ENCODE results near the gene OTUB1.
"Not testable (repeated sequence)": the region's sequence is repeated elsewhere in the genome, so short reads cannot be mapped to it uniquely, and the experiment has no call there.

Gene OTUB1

DNA sequence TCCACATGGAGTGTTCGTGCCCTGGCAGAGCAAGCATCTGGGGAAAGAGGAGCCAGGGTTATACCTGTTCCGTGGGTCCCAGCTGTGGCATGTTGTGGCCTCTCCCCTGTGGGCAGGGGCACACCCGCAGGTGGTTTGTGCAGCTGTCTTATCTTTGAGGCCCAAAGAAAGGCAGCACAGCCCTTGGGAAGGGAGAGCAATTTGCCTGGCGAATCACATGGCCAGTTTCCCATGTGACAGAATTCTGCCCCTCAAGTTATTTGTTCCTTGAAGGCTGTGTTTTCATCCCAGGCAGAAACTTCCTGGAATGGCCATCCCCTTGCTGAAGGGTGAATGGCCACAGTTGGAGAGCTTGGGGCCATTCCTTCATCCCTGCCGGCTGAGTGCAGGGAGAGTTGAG lies 28.2 kb upstream of the OTUB1 start:
- ChIA-PET POLR2A (no interaction called here), CTCF (interaction anchor here (1.0 to 7.1 kb wide), 4 partner anchors 8 to 220 kb away, joined by 3 to 46 read pairs (median 4); no protein-coding TSS in a partner anchor)
- DNase-seq (ENCODE audit: extremely low spot score): no peak
- TF ChIP-seq, protein P1, sequence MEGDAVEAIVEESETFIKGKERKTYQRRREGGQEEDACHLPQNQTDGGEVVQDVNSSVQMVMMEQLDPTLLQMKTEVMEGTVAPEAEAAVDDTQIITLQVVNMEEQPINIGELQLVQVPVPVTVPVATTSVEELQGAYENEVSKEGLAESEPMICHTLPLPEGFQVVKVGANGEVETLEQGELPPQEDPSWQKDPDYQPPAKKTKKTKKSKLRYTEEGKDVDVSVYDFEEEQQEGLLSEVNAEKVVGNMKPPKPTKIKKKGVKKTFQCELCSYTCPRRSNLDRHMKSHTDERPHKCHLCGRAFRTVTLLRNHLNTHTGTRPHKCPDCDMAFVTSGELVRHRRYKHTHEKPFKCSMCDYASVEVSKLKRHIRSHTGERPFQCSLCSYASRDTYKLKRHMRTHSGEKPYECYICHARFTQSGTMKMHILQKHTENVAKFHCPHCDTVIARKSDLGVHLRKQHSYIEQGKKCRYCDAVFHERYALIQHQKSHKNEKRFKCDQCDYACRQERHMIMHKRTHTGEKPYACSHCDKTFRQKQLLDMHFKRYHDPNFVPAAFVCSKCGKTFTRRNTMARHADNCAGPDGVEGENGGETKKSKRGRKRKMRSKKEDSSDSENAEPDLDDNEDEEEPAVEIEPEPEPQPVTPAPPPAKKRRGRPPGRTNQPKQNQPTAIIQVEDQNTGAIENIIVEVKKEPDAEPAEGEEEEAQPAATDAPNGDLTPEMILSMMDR (IDR thresholded peaks at IDR 0.05; ENCODE audit: control extremely low read depth, extremely low read depth, low read depth, missing control alignments): no peak

DNA sequence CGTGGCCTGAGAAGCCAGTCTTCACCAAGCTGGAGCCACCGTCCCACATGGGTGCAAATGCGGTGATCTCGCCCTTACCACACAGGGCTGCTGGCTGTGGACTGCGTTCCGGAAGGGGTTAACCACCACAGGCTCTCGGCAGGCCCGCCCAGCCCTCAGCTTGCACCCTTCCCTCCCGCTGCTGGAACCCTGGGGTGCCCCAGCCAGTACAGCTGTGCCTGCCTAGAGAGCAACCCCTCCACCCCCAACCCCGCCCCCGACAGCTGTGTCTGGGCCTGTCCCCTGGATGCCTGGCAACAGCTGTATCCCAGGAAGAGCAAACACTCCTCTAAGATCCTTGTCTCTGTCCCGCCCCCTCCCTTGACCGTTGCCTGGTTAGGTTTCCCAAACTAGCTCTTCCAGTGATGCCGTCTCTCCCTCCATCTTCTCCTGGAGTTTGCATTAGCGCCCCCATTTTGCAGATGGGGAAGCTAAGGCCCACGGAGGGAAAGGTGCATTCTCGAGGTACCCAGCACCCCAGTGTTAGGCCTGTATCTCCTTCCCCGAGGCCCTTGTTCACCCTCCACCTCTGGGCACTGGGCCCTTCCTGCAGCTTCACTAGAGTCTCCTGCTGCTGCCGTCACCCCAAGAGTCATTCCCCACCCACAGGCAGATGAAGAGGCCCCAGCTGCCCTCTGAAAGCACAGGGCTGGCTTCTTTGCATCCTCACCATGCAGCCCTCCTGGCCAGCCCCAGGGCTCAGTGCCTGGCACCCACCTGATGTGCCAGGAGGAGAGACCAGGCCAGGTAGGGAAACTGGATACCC lies 24.4 kb upstream of the OTUB1 start:
- POLR2A ChIA-PET: interaction anchor here (1.7 kb wide), 1 partner anchor 223 kb away, joined by 11 read pairs; the partner anchor contains the start of gene STIP1
- CTCF ChIA-PET: interaction anchor here (0.9 to 7.1 kb wide), 10 partner anchors 9 to 1056 kb away, joined by 3 to 46 read pairs (median 4); no protein-coding TSS in a partner anchor
- DNase-seq (ENCODE audit: extremely low spot score): no peak
- TF ChIP-seq, protein P1 (IDR thresholded peaks at IDR 0.05; ENCODE audit: control extremely low read depth, extremely low read depth, low read depth, missing control alignments): no peak

DNA sequence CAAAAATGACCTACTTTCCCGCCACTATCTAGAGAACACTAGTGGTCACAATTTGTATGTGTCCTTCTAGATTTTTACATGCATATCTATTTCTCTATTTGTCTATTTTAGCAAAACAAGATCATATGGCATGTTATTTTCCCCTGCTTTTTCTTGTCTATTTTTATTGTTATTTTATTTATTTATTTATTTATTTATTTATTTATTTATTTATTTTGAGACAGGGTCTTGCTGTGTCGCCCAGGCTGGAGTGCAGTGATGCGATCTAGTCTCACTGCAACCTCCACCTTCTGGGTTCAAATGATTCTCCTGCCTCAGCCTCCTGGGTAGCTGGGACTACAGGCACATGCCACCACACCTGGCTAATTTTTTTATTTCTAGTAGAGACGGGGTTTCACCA lies 22.3 kb upstream of the OTUB1 start:
- DNase-seq (ENCODE audit: extremely low spot score); CTCF ChIA-PET; POLR2A ChIA-PET: not testable (repeated sequence)

DNA sequence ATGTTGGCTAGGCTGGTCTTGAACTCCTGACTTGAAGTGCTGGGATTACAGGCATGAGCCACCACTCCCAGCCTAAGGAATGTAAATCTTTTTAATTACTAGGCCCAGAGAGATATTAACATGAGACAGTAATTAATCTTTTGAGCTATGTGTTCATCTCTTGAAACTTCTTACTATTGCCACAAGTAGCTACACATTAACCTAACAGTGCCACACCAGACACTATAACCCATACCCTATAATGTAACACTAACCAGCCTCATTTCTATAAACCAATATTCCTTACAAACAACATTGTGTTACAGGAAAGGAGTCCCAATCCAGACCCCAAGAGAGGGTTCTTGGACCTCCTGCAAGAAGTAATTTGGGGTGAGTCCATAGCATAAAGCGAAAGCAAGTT lies 19.8 kb upstream of the OTUB1 start:
- no peak for DNase-seq (ENCODE audit: extremely low spot score)
- TF ChIP-seq, protein P1 (IDR thresholded peaks at IDR 0.05; ENCODE audit: control extremely low read depth, extremely low read depth, low read depth, missing control alignments): no peak
- POLR2A ChIA-PET: no interaction called here
- CTCF ChIA-PET: interaction anchor here (0.7 to 2.0 kb wide), 7 partner anchors 9 to 74 kb away, joined by 3 to 8 read pairs (median 3); no protein-coding TSS in a partner anchor

DNA sequence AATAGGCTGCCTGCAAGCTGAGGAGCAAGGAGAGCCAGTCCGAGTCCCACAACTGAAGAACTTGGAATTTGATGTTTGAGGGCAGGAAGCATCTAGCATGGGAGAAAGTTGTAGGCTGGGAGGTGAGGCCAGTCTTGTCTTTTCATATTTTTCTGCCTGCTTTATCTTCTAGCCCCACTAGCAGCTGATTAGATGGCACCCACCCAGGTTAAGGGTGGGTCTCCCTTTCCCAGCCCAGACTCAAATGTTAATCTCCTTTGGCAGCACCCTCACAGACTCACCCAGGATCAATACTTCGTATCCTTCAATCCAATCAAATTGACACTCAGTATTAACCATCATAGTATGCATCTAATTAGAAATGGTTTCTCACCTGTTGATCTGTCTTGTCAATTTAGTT lies 16.8 kb upstream of the OTUB1 start:
- POLR2A ChIA-PET: no interaction called here
- DNase-seq (ENCODE audit: extremely low spot score): no peak
- CTCF ChIA-PET: interaction anchor here (1.1 to 1.5 kb wide), 2 partner anchors 10 to 24 kb away, joined by 4 to 7 read pairs; no protein-coding TSS in a partner anchor
- TF ChIP-seq, protein P1 (IDR thresholded peaks at IDR 0.05; ENCODE audit: control extremely low read depth, extremely low read depth, low read depth, missing control alignments): no peak

DNA sequence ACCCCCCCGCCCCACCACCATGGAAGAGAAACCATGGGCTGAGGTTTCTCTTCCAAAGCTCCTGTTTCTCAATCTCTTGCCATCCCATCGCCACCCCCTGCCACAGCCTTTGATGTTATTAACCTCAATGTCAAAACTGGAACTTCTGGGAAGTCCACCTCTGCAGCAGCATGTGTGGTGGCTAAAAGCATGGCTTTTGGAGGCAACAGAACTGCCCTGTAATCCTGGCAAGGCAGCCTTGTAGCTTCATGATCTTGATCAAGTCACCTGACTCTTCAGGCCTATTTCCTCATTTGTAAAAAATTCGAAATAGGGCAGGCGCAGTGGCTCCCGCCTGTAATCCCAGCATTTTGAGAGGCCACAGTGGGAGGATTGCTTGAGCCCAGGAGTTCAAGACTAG lies 15.3 kb upstream of the OTUB1 start:
- TF ChIP-seq, protein P1 (IDR thresholded peaks at IDR 0.05; ENCODE audit: control extremely low read depth, extremely low read depth, low read depth, missing control alignments): no peak
- ChIA-PET CTCF (interaction anchor here (1.4 kb wide), 1 partner anchor 9 kb away, joined by 5 read pairs; no protein-coding TSS in a partner anchor), POLR2A (interaction anchor here (0.6 kb wide), 1 partner anchor 1115 kb away, joined by 10 read pairs; no protein-coding TSS in a partner anchor)

DNA sequence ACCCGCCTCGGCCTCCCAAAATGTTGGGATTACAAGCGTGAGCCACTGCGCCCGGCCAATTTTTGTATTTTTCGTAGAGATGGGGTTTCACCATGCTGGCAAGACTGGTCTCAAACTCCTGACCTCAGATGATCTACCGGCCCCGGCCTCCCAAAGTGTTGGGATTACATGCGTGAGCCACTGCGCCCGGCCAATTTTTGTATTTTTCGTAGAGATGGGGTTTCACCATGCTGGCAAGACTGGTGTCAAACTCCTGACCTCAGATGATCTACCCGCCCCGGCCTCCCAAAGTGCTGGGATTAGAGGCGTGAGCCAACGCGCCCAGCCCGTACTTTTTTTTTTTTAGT lies 12.4 kb upstream of the OTUB1 start:
- POLR2A ChIA-PET; DNase-seq (ENCODE audit: extremely low spot score): not testable (repeated sequence)
- CTCF ChIA-PET: interaction anchor here (1.3 kb wide), 1 partner anchor 137 kb away, joined by 5 read pairs; no protein-coding TSS in a partner anchor

More for the DNA sequence above, 15.3 kb upstream of the OTUB1 start:
- DNase-seq (ENCODE audit: extremely low spot score): no peak

Data from GM10248 (cell line).